ENCODE measurements around the gene POPDC3.

DNA sequence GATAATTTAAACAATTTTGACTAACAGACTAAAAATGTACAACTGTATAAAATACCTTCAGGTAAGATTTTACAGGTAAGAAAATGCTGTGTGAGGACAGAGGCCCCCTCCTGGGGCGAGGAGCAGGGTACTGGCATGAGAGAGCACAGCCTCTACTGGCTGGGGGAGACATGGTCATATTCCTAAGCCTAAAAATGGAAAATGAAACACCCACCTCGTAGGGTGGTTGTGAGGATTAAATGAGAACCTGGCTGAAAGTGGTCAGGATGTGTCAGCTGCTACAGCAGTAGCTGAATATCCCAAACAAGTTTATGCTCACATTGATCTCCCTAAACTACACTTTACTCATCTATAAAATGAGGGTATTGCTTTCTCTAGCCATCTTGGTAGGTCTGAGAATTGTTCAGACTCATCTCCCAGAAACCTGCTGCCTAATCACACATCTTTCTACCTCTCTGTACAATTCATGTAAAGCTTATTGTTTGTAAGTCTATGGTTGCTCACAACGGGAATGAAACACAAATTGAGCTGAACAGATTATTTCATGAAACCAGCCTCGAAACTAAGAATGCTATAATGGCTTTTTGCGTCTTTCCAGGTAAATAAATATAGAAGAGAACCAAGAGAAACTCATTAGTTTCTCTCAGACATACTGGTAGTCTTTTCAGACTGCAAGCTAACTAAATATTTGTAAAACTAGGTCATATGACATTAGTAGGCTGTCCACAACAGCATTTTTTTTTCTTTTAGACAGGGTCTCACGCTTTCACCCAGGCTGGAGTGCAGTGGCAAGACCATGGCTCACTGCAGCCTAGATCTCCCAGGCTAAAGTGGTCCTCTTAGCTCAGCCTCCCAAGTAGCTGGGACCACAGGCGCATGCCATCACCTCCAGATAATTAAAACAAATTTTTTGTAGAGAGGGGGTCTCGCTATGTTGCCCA lies 69.6 kb downstream of the POPDC3 start:
- TF ChIP-seq, protein P1, sequence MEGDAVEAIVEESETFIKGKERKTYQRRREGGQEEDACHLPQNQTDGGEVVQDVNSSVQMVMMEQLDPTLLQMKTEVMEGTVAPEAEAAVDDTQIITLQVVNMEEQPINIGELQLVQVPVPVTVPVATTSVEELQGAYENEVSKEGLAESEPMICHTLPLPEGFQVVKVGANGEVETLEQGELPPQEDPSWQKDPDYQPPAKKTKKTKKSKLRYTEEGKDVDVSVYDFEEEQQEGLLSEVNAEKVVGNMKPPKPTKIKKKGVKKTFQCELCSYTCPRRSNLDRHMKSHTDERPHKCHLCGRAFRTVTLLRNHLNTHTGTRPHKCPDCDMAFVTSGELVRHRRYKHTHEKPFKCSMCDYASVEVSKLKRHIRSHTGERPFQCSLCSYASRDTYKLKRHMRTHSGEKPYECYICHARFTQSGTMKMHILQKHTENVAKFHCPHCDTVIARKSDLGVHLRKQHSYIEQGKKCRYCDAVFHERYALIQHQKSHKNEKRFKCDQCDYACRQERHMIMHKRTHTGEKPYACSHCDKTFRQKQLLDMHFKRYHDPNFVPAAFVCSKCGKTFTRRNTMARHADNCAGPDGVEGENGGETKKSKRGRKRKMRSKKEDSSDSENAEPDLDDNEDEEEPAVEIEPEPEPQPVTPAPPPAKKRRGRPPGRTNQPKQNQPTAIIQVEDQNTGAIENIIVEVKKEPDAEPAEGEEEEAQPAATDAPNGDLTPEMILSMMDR (IDR thresholded peaks at IDR 0.05): no peak
- TF ChIP-seq POLR2A (IDR thresholded peaks at IDR 0.05): no peak
